HG02943 (cell line): ENCODE results near the gene UBE2D2.
"Not testable (repeated sequence)": the region's sequence is repeated elsewhere in the genome, so short reads cannot be mapped to it uniquely, and the experiment has no call there.

Experiments
- ATAC-seq: cut with Tn5 transposase; IDR thresholded peaks from one replicate; pipeline ENCODE4 v1.9.1; 2021; ENCODE audit warnings: mild to moderate bottlenecking, low read depth, moderate library complexity; ENCODE audit not compliant: unreplicated experiment

Gene UBE2D2

GRCh38 chr5:139578325-139578724 is 17.2 kb downstream of the UBE2D2 start:
- ATAC-seq, result no peak

GRCh38 chr5:139582181-139582580 is 21.0 kb downstream of the UBE2D2 start:
- ATAC-seq, result not testable (repeated sequence)

DNA sequence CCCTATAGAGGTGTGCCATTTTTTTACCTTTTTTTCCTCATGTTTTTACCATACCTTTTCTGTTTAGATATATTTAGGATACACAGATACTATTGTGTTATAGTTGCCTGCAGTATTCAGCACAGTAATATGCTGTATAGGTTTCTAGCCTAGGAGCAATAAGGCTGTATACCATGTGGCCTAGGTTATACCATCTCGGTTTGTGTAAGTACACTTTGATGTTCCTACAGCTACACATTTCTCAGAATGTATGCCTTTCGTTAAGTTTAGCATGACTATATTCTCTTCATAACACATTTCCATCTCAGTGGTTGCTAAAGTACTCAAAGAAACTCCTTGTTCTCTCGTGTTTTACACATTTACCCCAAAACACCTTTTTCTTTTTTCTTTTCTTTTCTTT is 23.0 kb downstream of the UBE2D2 start:
- no peak for ATAC-seq

DNA sequence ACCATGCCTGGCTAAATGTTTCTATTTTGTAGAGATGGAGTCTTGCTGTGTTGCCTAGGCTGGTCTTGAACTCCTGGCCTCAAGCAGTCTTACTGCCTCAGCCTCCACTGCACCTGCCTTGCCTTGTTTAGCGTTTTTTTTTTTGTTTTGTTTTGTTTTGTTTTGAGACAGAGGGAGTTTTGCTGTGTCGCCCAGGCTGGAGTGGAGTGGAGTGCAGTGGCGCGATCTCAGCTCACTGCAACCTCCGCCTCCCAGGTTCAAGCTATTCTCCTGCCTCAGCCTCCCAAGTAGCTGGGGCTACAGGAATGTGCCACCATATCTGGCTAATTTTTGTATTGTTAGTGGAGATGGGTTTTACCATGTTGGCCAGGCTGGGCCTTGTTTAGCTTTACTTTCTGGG is 27.0 kb downstream of the UBE2D2 start:
- ATAC-seq, result not testable (repeated sequence)

DNA sequence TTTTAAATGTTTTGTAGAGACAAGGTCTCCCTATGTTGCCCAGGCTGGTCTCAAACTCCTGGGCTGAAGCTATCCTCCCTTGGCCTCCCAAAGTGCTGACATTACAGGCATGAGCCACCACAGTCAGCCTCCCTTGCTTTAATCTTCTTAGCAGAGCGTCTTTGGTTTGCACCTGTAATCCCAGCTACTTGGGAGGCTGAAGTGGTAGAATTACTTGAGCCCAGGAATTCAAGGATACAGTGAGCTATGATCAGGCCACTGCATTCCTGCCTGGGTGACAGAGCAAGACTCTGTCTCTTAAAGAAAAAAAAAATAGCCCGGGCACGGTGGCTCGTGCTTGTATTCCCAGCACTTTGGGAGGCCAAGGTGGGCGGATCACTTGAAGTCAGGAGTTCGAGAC is 27.8 kb downstream of the UBE2D2 start:
- ATAC-seq, result no peak

GRCh38 chr5:139592289-139592688 is 31.1 kb downstream of the UBE2D2 start:
- no peak for ATAC-seq

- not testable (repeated sequence) for ATAC-seq
These were observed 31.9 kb downstream of the UBE2D2 start for GRCh38 chr5:139593076-139593475.

- ATAC-seq, result no peak
These were observed 32.7 kb downstream of the UBE2D2 start for GRCh38 chr5:139593716-139594319.

DNA sequence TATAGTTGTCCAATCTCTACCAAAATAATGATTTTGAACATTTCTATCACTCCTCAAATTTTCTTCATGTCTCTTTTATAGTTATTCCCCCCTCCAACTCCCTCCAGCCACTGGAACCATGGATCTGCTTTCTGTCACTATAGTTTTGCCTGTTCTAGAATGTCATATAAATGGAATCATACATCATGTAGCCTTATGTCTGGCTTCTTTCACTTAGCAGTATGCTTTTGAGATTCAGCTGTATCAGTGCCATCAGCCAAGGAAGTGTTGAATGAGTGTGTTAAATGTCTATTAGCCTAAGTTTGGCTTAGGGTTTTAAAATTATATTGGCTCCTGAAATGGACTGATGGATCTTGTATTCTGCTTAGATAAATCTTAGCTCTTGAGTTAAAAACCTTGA is 36.0 kb downstream of the UBE2D2 start:
- no peak for ATAC-seq

GRCh38 chr5:139598601-139598965 is 37.4 kb downstream of the UBE2D2 start:
- ATAC-seq, result not testable (repeated sequence)

GRCh38 chr5:139600336-139600949 is 39.3 kb downstream of the UBE2D2 start:
- no peak for ATAC-seq

- ATAC-seq, result no peak
These were observed 40.3 kb downstream of the UBE2D2 start for GRCh38 chr5:139601429-139601828.

DNA sequence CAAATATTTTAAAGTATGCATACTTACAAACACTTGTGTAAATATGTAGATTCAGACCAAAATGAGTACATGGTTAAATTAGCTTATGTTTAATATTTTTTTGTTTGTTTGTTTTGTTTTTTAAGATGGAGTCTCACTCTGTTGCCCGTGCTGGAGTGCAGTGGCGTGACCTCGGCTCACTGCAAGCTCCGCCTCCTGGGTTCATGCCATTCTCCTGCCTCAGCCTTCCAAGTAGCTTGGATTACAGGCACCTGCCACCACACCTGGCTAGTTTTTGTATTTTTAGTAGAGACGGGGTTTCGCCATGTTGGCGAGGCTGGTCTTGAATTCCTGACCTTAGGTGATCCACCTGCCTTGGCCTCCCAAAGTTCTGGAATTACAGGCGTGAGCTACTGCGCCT is 40.8 kb downstream of the UBE2D2 start:
- not testable (repeated sequence) for ATAC-seq

DNA sequence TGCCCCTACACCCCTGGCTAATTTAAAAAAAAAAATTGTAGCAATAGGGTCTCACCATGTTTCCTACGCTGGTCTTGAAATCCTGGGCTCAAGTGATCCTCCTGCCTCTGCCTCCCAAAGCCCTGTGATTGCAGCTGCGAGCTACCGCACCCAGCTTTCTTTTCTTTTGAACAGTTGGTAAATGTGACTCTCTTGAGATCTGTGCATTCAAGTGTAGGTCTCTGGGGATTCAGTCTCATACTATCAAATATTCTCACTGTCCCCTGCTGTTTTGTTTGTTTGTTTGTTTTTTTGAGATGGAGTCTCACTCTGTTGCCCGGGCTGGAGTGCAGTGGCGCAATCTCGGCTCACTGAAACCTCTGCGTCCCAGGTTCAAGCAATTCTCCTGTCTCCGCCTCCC is 44.7 kb downstream of the UBE2D2 start:
- ATAC-seq, result no peak

DNA sequence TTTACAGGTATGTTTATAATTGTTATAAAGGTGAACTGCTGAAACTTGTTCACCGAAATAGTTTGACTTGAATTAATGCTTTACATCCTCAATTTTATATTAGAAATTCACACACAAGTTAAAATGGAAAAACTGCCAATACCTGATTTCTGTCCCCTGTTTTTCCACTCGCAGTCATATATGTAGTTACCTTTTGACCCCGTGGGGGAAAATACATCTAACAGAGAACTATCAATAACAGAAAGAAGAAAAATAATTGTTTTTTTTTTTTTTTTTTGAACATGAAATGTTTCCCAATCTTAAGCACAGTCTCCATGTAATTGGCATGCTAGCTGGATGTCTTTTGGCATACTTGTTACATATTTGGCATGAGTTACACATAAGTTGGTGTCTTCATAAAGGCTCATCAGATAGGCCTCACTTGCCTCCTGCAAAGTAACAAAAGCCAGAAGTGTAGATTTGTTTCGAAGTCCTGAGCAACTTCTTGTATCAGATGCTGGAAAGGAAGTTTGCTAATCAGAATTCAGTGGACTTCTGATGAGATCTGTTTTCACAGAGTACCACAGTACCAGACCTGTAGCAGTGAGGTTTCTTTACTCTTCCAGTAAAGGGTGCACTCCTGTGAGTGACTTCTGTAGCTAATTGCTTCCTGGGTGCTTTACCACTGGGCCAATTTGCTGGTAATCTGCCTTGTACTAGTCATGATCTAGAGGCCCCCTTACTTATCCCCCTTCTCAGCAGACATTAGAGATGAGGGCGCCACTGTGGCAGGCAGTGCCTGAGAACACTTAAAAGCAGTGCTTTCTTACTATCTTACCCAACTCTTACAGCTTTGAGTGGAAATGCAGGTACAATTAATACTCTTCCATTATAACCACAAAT is 50.8 kb downstream of the UBE2D2 start:
- no peak for ATAC-seq

DNA sequence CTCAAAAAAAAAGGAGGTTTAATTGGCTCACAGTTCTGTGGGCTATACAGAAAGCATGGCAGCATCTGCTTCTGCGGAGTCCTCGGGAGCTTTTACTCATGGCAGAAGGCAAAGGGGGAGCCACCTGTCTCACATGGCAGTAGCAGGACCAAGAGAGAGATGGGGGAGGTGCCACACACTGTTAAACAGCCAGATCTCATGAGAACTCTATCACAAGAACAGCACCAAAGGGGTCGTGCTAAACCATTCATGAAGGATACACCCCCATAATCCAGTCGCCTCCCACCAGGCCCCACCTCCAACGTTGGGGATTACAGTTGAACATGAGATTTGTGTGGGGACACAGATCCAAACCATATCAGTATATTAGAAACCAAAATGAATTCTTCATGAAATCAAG is 58.7 kb downstream of the UBE2D2 start:
- no peak for ATAC-seq

- not testable (repeated sequence) for ATAC-seq
These were observed 64.3 kb downstream of the UBE2D2 start for GRCh38 chr5:139625398-139625797.

DNA sequence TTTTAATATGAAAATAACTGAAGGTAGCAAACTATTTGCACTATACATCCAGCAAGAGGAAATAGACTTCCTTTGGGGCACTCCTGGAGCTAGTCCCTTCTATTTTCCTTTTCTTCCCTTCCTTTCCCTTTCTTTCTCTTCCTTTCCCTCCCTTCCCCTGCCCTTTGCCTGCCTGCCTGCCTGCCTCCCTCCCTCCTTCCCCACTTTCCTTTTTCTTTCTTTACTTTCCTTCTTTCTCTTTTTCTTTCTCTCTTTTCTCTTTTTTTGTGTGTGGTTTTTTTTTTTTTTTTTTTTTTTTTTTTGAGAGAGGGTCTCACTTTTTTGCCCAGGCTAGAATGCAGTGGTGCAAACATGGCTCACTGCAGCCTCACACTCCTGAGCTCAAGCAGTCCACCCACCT is 69.7 kb downstream of the UBE2D2 start:
- no peak for ATAC-seq

GRCh38 chr5:139631520-139632165 is 70.5 kb downstream of the UBE2D2 start:
- ATAC-seq, result no peak

DNA sequence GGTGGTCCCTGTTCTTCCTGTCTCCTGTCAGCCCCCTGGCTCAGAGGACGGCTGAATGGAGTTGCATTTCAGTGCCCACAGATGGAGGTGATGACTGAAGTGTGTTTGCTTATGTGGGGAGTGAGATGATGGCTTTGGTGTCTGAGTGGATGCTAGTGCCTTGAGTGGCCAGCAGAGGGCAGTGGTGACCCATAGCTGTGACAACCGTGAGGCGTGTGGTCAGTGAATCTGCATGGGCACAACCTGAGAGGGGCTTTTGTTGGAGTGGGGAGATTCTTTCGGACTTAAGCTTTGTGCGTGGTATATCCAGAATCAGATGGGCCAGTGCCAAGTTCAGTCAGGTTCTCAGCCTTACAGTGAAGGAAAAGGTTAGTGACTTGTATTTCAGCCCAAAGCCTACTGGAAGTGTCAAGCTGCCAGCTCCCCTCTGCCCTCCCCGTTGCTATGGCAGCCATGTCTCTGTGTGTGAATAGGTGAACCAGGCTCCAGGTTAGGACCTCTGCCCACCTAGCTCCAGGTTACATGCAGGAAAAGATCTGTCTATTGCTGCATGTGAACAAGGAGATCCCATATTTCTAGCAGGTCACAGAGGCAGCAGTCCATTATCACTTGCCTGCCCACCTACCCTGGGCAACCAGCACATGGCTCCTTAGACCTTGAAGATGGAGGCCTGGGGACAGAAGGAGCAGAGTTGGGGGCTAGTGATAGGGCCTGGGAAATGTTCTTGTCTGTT is 72.3 kb downstream of the UBE2D2 start:
- no peak for ATAC-seq

DNA sequence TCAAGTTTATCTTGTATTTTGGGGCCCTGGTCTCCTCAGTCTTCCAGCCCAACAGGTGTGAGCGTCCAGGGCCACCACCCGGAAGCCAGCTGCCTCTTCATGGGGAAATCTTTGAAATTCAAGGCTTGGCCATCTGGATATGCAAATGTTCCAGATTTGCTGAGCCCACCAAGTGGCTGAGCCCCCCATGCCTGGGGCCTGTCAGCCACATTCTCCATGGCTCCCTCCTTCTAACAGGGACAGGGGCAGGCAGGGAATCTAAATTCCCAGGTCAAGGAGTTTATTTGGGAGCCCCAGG is 72.8 kb downstream of the UBE2D2 start:
- ATAC-seq, result no peak
